Suprapubic skin (tissue), 4 donors: Measurements from ENCODE around the gene PTPN1. TPM values are rescaled to one million over a fixed set of nuclear protein-coding genes. Genes with fewer than 3 reads are reported as not detected.

Experiments used
- DNase-seq, 2 donors: peaks; one replicate each; pipeline ENCODE4 v3.0.0-alpha.2; 2019; ENCODE audit warnings: low spot score in 2 of 2
- H3K27ac ChIP-seq: fragments of 200-600 bp; sonication (generic); one replicate; pipeline ENCODE4 v1.5.1; 2019
- H3K27me3 ChIP-seq: fragments of 200-600 bp; sonication (generic); one replicate; pipeline ENCODE4 v1.5.1; 2019
- H3K36me3 ChIP-seq: fragments of 200-600 bp; sonication (generic); one replicate; pipeline ENCODE4 v1.5.1; 2019
- H3K4me1 ChIP-seq: fragments of 200-600 bp; sonication (generic); one replicate; pipeline ENCODE4 v1.5.1; 2019
- H3K4me3 ChIP-seq: fragments of 200-600 bp; sonication (generic); one replicate; pipeline ENCODE4 v1.5.1; 2019; ENCODE audit warnings: mild to moderate bottlenecking
- H3K9me3 ChIP-seq: fragments of 200-600 bp; sonication (generic); one replicate; pipeline ENCODE4 v1.5.1; 2019
- CTCF ChIP-seq, 2 donors: fragments of 200-600 bp in 1 of 2; fragments of 450-650 bp in 1 of 2; sonication (generic) in 1 of 2; IDR thresholded peaks; one replicate each; pipeline ENCODE4 v1.5.1; 2016 to 2019; ENCODE audit warnings: antibody characterized with exemption in 2 of 2, mild to moderate bottlenecking in 1 of 2, moderate library complexity in 1 of 2
- EP300 ChIP-seq: sonication (generic); formaldehyde crosslinking; IDR thresholded peaks from one replicate; pipeline ENCODE4 v1.6.1; 2017; ENCODE audit warnings: antibody characterized with exemption
- POLR2A ChIP-seq, 2 donors: fragments of 450-650 bp; IDR thresholded peaks; one replicate each; pipeline ENCODE4 v1.6.1; 2017; ENCODE audit warnings: antibody characterized with exemption in 2 of 2, mild to moderate bottlenecking in 2 of 2, moderate library complexity in 2 of 2
- POLR2AphosphoS5 ChIP-seq, 3 donors: sonication (generic); formaldehyde crosslinking; IDR thresholded peaks; one replicate each; pipeline ENCODE4 v1.6.1; 2017; ENCODE audit warnings: antibody characterized with exemption in 3 of 3
- WGBS: methylation state at CpG from one replicate; pipeline ENCODE4 v1.1.5; 2018; 5-methylcytosine and 5-hydroxymethylcytosine counted together
- total RNA-seq, 4 donors: library from RNA; depleted of rRNA; stranded (reverse); fragments of >200 nt; gene quantifications; one replicate each; pipeline ENCODE4 v1.1.0, GENCODE V29; 2016

Gene PTPN1
- total RNA-seq, 4 donors from 2014 or later: 33.4 to 40.9 (median 36.2) TPM

GRCh38 chr20:50547964-50548363, 37.8 kb downstream of the PTPN1 start:
- Histone ChIP-seq H3K36me3 (no peaks in the 10 kb centered on the region), H3K4me3 (no peak overlapping the region), H3K9me3 (no peaks in the 10 kb centered on the region), H3K27me3 (no peaks in the 10 kb centered on the region), H3K27ac (no peak overlapping the region), H3K4me1 (peaks cover 21% of the 10 kb centered on the region)
- DNase-seq: no peak
- TF ChIP-seq EP300 (no peak), POLR2AphosphoS5 (IDR thresholded peaks at IDR 0.05) (no peak), POLR2A (IDR thresholded peaks at IDR 0.05) (no peak), CTCF (IDR thresholded peaks at IDR 0.05) (no peak)
- 93% methylated on average over 6 of the region's 6 CpGs for WGBS

- no peak for TF ChIP-seq CTCF (IDR thresholded peaks at IDR 0.05)
- Histone ChIP-seq H3K27ac (no peak overlapping the region), H3K4me1 (peaks cover 18% of the 10 kb centered on the region), H3K36me3 (no peaks in the 10 kb centered on the region), H3K27me3 (no peaks in the 10 kb centered on the region), H3K4me3 (no peak overlapping the region), H3K9me3 (no peaks in the 10 kb centered on the region)
- 65% methylated on average over 5 of the region's 5 CpGs for WGBS
- DNase-seq: no peak
Observed at GRCh38 chr20:50548396-50548795, 38.2 kb downstream of the PTPN1 start.

DNA sequence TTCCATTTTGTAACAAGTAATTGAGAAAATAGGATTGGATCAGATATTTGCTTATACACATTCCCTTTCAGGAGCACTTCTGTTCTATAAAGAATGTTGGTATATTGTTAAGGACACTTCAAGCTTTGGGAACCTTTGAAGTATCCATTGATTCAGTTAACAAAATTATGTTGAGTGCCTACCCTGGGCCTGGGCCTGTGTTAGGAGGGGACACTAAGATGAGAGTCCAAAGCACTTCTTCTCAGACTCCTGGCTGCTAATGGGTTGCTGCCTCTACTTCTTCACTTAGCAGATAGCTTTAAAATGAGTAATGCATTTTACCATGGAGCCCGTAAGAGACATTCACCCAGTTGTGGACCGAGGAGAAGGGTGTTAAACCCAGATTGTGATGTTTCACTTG, 40.3 kb downstream of the PTPN1 start:
- DNase-seq: no peak
- peaks cover 18% of the 10 kb centered on the region for H3K4me1 ChIP-seq

GRCh38 chr20:50551288-50551687, 41.1 kb downstream of the PTPN1 start:
- Histone ChIP-seq H3K36me3 (no peaks in the 10 kb centered on the region), H3K9me3 (no peaks in the 10 kb centered on the region), H3K4me3 (no peak overlapping the region), H3K27me3 (no peaks in the 10 kb centered on the region), H3K4me1 (peaks cover 18% of the 10 kb centered on the region), H3K27ac (no peak overlapping the region)
- no peak for DNase-seq
- 56% methylated on average over 4 of the region's 4 CpGs for WGBS
- no peak for TF ChIP-seq POLR2A (IDR thresholded peaks at IDR 0.05)
- no peak for TF ChIP-seq POLR2AphosphoS5 (IDR thresholded peaks at IDR 0.05)
- no peak for TF ChIP-seq CTCF (IDR thresholded peaks at IDR 0.05)
- TF ChIP-seq EP300: no peak

More for the DNA sequence above, 40.3 kb downstream of the PTPN1 start:
- Histone ChIP-seq H3K27ac (no peak overlapping the region), H3K9me3 (no peaks in the 10 kb centered on the region), H3K36me3 (no peaks in the 10 kb centered on the region), H3K4me3 (no peak overlapping the region), H3K27me3 (no peaks in the 10 kb centered on the region)
- WGBS: 88% methylated on average over 2 of the region's 2 CpGs
- TF ChIP-seq POLR2AphosphoS5 (IDR thresholded peaks at IDR 0.05) (no peak), POLR2A (IDR thresholded peaks at IDR 0.05) (no peak), EP300 (no peak), CTCF (IDR thresholded peaks at IDR 0.05) (no peak)

DNA sequence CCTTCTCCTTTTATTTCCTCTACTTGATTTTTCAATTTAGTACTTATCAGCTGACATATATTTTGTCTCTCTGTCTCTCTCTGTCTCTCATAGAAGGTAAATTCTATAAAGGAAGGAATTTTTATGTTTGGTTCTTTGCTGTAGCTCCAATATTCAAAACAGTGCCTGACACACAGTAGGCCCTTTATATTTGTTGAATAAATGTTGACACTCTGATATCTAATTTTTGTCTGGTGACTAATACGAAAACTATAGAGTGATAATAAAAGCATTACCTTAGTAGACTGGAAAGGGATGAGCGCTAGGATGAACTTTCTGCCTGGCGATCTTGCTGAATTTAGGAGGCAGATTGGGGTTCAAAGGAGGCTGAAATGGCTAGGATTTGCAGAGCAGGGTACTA, 42.8 kb downstream of the PTPN1 start:
- Histone ChIP-seq H3K27me3 (no peaks in the 10 kb centered on the region), H3K9me3 (no peaks in the 10 kb centered on the region), H3K4me3 (no peak overlapping the region), H3K27ac (no peak overlapping the region), H3K36me3 (peaks cover 6% of the 10 kb centered on the region), H3K4me1 (peaks cover 14% of the 10 kb centered on the region)
- TF ChIP-seq EP300 (no peak), POLR2AphosphoS5 (IDR thresholded peaks at IDR 0.05) (no peak), CTCF (IDR thresholded peaks at IDR 0.05) (no peak), POLR2A (IDR thresholded peaks at IDR 0.05) (no peak)
- 94% methylated on average over 3 of the region's 3 CpGs for WGBS
- DNase-seq: no peak
